Activated T-helper 1 cell treated with anti-CD3 and anti-CD28 coated beads, Interleukin-12 subunit alpha, Interleukin-12 subunit beta, Interleukin-2, Interleukin-4 antibody, amounts not matched to agents 30 ng/mL and 10 ng/mL and 1 ng/mL, durations not matched to agents 14 hours and 24 hours and 36 hours (primary cell): ENCODE measurements around the gene VPS13A. TPM values are rescaled to one million over a fixed set of nuclear protein-coding genes. Genes with fewer than 3 reads are reported as not detected.

Experiments
- DNase-seq: peaks from one replicate; pipeline ENCODE4 v3.0.0; 2021; ENCODE audit warnings: low spot score
- H3K27ac Mint-ChIP-seq: one replicate; pipeline ENCODE4 v1.8.0; 2021; ENCODE audit warnings: mild to moderate bottlenecking, mixed read lengths
- H3K27me3 Mint-ChIP-seq: one replicate; pipeline ENCODE4 v1.8.0; 2022; ENCODE audit warnings: mild to moderate bottlenecking, moderate library complexity, mixed read lengths; ENCODE audit not compliant: insufficient read depth
- H3K36me3 Mint-ChIP-seq: one replicate; pipeline ENCODE4 v1.8.0; 2021; ENCODE audit warnings: low read depth, mixed read lengths
- H3K4me1 Mint-ChIP-seq: one replicate; pipeline ENCODE4 v1.8.0; 2021; ENCODE audit warnings: low read depth, mixed read lengths
- H3K4me3 Mint-ChIP-seq: one replicate; pipeline ENCODE4 v1.8.0; 2021; ENCODE audit warnings: mild to moderate bottlenecking, moderate library complexity, mixed read lengths
- H3K9me3 Mint-ChIP-seq: one replicate; pipeline ENCODE4 v1.8.0; 2021; ENCODE audit warnings: mixed read lengths
- intact Hi-C: fragments of 100-400 bp; cut with micrococcal nuclease; formaldehyde crosslinking; loops from one replicate; pipeline ENCODE4 v1.15.1; 2024
- total RNA-seq: library from RNA; stranded (reverse); gene quantifications from 2 replicates; pipeline ENCODE4 v1.2.3, GENCODE V29; 2022

The VPS13A gene
- total RNA-seq, 1 donor from 2014 or later = 44.2 TPM

DNA sequence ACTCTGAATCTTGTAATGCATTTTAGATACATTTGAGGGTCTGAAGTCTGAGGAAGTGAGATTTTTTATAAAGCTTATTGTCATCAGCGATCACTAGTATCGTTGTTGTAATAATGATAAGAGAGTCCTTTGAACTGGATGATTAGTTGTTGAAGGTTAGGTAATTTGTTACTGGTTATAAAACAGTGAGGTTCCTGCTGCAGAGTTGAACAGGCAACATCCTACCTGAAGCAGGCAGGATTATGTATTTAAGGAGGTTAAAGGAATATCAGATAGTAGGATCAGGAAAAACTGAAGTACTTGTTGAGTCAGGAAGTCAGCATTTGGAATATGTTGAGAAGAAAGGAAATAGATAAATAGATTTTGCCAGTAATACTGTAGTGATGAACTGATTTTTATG lies 106.7 kb downstream of the VPS13A start:
- DNase-seq = no peak
- Mint-ChIP-seq H3K36me3 (peaks cover 33% of the 10 kb centered on the region), H3K27ac (no peak overlapping the region), H3K4me3 (no peak overlapping the region), H3K27me3 (no peaks in the 10 kb centered on the region), H3K9me3 (peaks cover 15% of the 10 kb centered on the region), H3K4me1 (peaks cover 11% of the 10 kb centered on the region)
- intact Hi-C loops = no loop called here

DNA sequence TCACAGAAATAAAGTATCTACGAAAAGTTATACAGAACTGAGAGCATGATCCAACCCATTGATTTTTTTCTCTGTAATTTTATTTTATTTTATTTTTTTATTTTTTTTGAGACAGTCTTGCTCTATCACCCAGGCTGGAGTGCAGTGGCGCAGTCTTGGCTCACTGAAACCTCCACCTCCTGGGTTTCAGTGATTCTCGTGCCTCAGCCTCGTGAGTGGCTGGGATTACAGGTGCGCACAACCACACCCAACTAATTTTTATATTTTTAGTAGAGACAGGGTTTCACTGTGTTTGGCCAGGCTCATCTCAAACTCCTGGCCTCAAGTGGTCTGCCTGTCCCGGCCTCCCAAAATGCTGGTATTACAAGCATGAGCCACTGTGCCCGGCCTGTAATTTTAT lies 107.3 kb downstream of the VPS13A start:
- intact Hi-C loops = no loop called here
- no peak overlapping the region for H3K4me3 Mint-ChIP-seq
- H3K4me1 Mint-ChIP-seq = peaks cover 7% of the 10 kb centered on the region
- H3K9me3 Mint-ChIP-seq = peaks cover 22% of the 10 kb centered on the region
- no peak for DNase-seq
- H3K27ac Mint-ChIP-seq = no peak overlapping the region
- no peaks in the 10 kb centered on the region for H3K27me3 Mint-ChIP-seq
- H3K36me3 Mint-ChIP-seq = peaks cover 31% of the 10 kb centered on the region

DNA sequence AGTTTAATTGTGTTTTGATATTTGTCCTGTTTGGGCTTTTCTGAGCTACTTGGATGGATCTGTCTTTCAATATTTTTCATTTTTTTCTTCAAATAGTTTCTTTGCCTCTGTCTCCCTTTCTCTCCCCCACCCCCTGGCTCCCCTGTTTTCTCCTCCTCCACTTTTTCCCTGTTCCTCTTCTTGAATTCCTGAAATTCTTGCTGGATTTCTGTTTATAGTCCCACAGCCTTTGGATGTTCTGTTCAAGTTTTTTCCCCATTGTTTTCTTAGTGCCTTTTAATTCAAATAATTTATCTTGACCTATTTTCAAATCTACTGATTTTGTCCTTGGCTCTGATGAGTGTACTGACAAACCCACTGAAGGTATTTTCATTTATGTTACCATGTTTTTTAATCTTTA lies 113.0 kb downstream of the VPS13A start:
- no peak for DNase-seq
- Mint-ChIP-seq H3K27ac (no peak overlapping the region), H3K36me3 (peaks cover 30% of the 10 kb centered on the region), H3K4me1 (peaks cover 3% of the 10 kb centered on the region), H3K9me3 (peaks cover 22% of the 10 kb centered on the region), H3K27me3 (no peaks in the 10 kb centered on the region), H3K4me3 (no peak overlapping the region)
- intact Hi-C loops = no loop called here

DNA sequence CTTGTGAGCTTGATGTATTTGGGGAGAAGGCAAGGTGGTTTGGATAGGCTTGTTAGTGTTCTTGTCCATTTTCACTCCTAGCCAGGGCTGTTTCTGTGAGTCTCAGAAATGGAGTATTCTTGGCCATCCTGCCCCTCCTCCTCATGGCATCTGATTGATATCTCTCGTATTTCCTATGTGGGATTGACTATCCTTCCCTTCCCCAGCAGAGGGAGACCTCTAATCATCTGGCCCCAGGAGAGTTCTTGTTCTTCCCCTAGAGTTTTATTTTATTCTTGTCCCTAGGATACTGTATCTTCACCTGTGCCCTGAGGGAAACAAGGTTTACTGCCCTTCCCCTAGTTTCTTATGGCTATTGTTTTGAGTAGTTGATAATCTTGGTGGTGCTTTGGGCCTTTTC lies 114.4 kb downstream of the VPS13A start:
- Mint-ChIP-seq H3K27ac (no peak overlapping the region), H3K27me3 (no peaks in the 10 kb centered on the region), H3K9me3 (peaks cover 22% of the 10 kb centered on the region), H3K4me3 (no peak overlapping the region), H3K4me1 (peaks cover 3% of the 10 kb centered on the region), H3K36me3 (peaks cover 25% of the 10 kb centered on the region)
- intact Hi-C loops = no loop called here
- no peak for DNase-seq

DNA sequence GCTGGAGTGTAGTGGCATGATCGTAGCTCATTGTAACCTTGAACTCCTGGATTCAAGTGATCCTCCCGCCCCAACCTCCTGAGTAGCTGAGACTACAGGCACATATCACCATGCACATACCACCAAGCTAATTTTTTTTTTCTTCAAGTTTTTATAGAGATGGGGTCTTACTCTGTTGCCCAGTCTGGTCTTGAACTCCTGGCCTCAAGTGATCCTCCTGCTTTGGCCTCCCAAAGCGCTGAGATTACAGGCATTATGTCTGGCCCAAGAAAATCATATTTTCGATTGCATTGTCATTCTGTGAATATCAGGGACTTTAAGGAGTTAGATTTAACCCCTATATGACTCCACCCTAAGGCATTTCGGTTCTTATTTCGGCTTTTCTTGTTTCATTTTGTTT lies 116.6 kb downstream of the VPS13A start:
- intact Hi-C loops = no loop called here
- H3K27ac Mint-ChIP-seq = no peak overlapping the region
- no peak overlapping the region for H3K4me3 Mint-ChIP-seq
- peaks cover 10% of the 10 kb centered on the region for H3K9me3 Mint-ChIP-seq
- H3K27me3 Mint-ChIP-seq = no peaks in the 10 kb centered on the region
- H3K4me1 Mint-ChIP-seq = peaks cover 3% of the 10 kb centered on the region
- H3K36me3 Mint-ChIP-seq = peaks cover 12% of the 10 kb centered on the region
- no peak for DNase-seq

DNA sequence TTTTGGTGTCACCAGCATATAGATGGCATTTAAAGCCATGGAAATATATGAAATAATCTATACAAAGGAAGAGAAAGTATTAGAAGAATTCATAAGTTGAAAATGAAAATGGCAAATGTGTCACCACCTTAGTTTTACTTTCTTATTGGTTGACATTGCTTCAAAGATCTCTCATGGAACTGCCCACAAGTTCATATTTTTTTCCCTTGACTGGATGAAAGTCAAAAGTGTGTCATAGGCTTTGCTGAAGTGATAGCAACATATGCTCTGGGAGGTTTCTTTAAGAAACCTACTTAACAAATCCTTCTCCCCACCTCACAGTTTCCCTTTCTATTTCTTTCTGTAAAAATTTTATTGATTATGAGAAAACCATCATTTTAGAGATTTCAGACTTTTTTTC lies 127.2 kb downstream of the VPS13A start:
- Mint-ChIP-seq H3K9me3 (peaks cover 2% of the 10 kb centered on the region), H3K4me3 (no peak overlapping the region)

DNA sequence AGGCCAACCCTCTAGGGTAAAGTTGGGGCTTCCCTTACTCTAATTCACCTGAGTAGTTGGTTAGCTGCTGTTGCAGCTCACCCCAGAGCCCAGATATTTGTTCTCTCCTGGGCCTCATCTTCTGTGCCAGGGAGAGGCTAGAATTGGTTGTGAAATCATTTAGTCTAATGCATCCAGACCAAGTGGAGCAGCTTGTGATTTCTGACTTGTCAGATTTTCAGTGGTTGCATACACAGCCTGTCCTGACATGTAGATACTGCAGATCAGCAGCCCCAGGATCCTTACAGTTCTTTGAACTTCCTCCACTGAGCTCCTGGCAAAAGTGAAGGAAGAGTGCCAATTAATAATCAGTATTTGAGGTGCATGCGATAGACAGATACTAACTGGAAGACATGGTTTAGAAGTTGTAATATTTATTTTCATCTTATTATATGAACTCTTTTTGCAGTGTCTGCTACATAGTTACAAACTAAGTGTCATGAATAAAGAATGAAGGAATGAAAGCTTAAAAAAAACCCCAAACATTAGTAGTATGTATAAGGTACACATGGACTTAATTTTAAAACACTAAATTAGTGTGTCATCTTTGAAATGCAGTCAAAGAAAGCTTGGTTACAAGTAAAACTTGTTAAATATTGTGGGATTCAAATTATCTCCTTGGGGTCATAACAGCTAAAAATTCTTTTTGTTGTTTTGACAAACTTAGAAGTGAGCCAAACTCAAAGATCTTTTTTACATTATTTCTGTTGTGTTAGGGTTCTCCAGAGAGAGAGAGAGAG lies 128.5 kb downstream of the VPS13A start:
- Mint-ChIP-seq H3K27ac (no peak overlapping the region), H3K36me3 (peaks cover 18% of the 10 kb centered on the region), H3K4me1 (peaks cover 12% of the 10 kb centered on the region), H3K9me3 (no peaks in the 10 kb centered on the region), H3K4me3 (no peak overlapping the region), H3K27me3 (no peaks in the 10 kb centered on the region)
- intact Hi-C loops = loop anchor here (10.0 kb wide), 1 partner anchor 131 kb away; the partner anchor contains the start of gene VPS13A
- no peak for DNase-seq

More for the DNA sequence above, 127.2 kb downstream of the VPS13A start:
- Mint-ChIP-seq H3K27me3 (no peaks in the 10 kb centered on the region), H3K27ac (no peak overlapping the region), H3K36me3 (peaks cover 16% of the 10 kb centered on the region), H3K4me1 (peaks cover 12% of the 10 kb centered on the region)
- no peak for DNase-seq
- intact Hi-C loops = loop anchor here (5.0 to 10.0 kb wide), 2 partner anchors 130 to 862 kb away; partner anchors contain the start of gene VPS13A

DNA sequence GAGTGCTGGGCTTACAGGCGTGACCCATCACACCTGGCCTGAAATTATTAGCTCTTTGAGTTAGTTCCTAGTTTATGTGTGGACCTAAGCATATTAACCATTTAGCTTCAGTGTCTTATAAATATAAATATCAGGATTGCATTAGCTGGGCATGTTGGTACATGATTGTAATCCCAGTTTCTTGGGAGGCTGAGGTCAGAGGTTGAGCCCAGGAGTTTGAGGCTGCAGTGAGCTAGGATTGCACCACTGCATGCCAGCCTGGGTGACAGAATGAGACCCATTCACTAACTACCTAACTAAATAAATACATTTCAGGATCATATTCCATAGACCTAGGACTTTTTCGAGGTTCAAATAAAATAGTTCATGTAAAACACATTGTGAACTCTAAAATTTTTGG lies 129.8 kb downstream of the VPS13A start:
- Mint-ChIP-seq H3K36me3 (peaks cover 23% of the 10 kb centered on the region), H3K4me1 (peaks cover 12% of the 10 kb centered on the region), H3K9me3 (no peaks in the 10 kb centered on the region), H3K4me3 (no peak overlapping the region), H3K27me3 (no peaks in the 10 kb centered on the region), H3K27ac (no peak overlapping the region)
- no peak for DNase-seq
- intact Hi-C loops = loop anchor here (10.0 kb wide), 1 partner anchor 132 kb away; the partner anchor contains the start of gene VPS13A

DNA sequence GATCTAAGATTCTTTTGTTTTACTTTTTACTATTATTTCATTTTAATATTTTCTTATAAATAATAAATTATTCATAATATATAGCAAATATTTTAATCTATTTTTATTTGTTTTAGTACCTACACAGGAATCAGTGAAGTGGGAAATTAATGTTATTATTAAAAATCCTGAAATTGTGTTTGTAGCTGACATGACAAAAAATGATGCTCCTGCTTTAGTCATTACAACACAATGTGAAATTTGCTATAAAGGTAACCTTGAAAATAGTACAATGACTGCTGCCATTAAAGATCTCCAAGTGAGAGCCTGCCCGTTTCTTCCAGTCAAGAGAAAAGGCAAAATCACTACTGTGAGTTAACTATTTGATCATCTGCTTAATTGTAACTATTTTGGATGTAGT lies 138.7 kb downstream of the VPS13A start:
- Mint-ChIP-seq H3K4me3 (no peak overlapping the region), H3K9me3 (no peaks in the 10 kb centered on the region), H3K27me3 (no peaks in the 10 kb centered on the region), H3K27ac (no peak overlapping the region), H3K36me3 (peaks cover 28% of the 10 kb centered on the region), H3K4me1 (no peaks in the 10 kb centered on the region)
- intact Hi-C loops = no loop called here
- no peak for DNase-seq

DNA sequence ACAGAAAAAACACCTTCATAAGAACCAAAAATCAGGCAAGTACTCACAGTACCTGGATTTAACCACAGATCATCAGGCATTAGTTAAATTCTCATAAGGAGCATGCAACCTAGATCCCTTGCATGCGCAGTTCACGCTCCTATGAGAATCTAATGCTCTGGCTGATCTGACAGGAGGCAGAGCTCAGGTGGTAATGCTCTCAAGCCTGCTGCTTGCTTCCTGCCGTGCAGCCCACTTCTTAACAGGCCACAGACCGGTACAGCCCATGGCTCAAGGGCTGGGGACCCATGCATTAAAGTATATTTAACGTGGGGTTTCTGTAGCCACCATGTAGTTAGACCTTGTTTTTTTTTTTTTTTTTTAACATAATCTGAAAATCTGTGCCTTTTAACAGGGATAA lies 147.7 kb downstream of the VPS13A start:
- no peak overlapping the region for H3K4me3 Mint-ChIP-seq
- H3K9me3 Mint-ChIP-seq = no peaks in the 10 kb centered on the region
- intact Hi-C loops = no loop called here
- H3K27me3 Mint-ChIP-seq = no peaks in the 10 kb centered on the region
- no peak for DNase-seq
- H3K27ac Mint-ChIP-seq = no peak overlapping the region
- H3K36me3 Mint-ChIP-seq = peaks cover 23% of the 10 kb centered on the region
- peaks cover 12% of the 10 kb centered on the region for H3K4me1 Mint-ChIP-seq

DNA sequence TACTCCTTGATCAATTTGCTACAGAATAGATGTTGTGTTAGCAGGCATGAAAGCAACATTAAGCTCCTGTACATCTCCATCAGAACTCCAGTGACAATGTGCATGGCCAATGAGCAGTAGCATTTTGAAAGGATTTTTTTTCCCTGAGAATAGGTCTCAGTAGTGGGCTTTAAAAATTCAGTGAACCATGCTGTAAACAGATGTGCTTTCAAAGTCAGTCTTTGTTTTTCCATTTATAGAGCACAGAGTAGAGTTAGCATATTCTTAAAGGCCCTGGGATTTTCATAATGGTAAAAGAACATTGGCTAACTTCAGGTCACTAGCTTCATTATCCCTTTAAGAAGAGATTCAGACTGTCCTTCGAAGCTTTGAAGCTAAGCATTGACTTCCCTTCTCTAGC lies 150.8 kb downstream of the VPS13A start:
- Mint-ChIP-seq H3K9me3 (no peaks in the 10 kb centered on the region), H3K27me3 (no peaks in the 10 kb centered on the region), H3K4me1 (peaks cover 12% of the 10 kb centered on the region), H3K36me3 (peaks cover 10% of the 10 kb centered on the region), H3K27ac (no peak overlapping the region), H3K4me3 (no peak overlapping the region)
- intact Hi-C loops = no loop called here
- no peak for DNase-seq

DNA sequence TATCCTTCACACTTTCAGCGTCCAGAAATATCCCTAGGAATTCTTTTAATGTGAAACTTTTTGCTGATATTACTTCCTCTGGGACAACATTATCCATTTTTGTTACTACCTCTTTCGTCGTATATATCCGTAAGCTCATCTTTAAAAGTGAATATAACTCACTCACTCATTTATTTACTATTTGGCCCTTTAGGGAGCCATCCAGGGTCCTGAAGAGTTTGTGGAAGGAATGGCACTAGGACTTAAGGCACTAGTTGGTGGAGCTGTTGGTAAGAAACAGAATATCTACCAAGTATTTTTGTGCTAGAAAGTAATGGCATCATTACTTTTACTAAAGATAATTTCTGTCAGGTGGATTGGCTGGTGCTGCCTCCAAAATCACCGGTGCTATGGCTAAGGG lies 192.7 kb downstream of the VPS13A start:
- Mint-ChIP-seq H3K4me3 (no peak overlapping the region), H3K27ac (no peak overlapping the region), H3K9me3 (no peaks in the 10 kb centered on the region), H3K27me3 (no peaks in the 10 kb centered on the region), H3K36me3 (peaks cover 25% of the 10 kb centered on the region), H3K4me1 (no peaks in the 10 kb centered on the region)
- intact Hi-C loops = no loop called here
- DNase-seq = no peak

DNA sequence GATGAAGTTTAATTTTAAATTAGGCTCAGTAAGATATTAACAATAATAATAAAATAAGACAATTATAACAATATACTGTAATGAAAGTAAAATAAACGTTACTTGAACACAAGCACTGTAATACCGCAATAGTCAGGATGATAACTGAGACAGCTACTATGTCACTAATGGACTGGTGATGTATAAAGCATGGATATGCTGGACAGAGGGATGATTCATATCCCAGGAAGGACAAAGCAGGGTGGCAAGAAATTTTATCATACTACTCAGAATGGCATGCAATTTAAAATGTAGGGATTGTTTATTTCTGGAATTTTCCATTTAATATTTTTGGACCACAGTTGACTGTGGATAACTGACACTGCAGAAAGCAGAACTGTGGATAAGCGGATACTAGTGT lies 196.9 kb downstream of the VPS13A start:
- Mint-ChIP-seq H3K36me3 (peaks cover 17% of the 10 kb centered on the region), H3K4me3 (no peak overlapping the region), H3K27ac (no peak overlapping the region), H3K4me1 (no peaks in the 10 kb centered on the region), H3K27me3 (no peaks in the 10 kb centered on the region), H3K9me3 (no peaks in the 10 kb centered on the region)
- DNase-seq = no peak
- intact Hi-C loops = no loop called here
